Purkinje cell (primary cell): ENCODE data around the gene CLEC9A. TPM values are rescaled to one million over a fixed set of nuclear protein-coding genes. Genes with fewer than 3 reads are reported as not detected.

Experiments
- polyA plus RNA-seq: library from polyadenylated mRNA; unstranded; fragments of >200 nt; fragmentation: Nextera tagmentation; gene quantifications from 2 replicates; pipeline ENCODE4 v1.2.1, GENCODE V29; 2014

The CLEC9A gene
- not detected in 2 replicates for polyA plus RNA-seq

DNA sequence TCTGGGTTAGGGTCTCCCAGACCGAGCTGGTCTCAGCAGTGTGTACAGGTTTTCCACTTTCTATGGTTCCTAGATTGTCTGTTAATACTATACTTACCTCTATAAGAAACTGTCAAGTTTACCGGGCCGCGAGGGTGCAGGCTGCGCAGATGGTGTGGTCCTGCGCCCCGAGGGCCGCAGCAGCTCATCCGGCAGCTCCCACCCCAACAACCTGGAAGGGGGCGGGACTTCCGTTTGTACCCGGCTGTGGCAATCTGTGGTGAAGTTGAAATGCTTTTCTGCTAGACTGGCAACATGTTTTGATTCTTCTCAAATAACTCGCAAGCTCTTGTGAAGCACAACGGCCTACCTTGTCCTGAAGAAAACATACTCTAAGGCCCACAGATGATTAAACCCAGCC is at the start of gene CLEC9A:
CLEC9A (plus strand) TSS at position 237 of the 400 bp plus-strand sequence. CDS start 22,006 bp downstream, outside the sequence.

GRCh38 chr12:9999016-9999415 is 31.5 kb upstream of the CLEC9A start, which contains the start of gene CLEC1B:
CLEC1B (minus strand) TSS chr12:9999121; CDS start chr12:9999100, 21 bp downstream.

DNA sequence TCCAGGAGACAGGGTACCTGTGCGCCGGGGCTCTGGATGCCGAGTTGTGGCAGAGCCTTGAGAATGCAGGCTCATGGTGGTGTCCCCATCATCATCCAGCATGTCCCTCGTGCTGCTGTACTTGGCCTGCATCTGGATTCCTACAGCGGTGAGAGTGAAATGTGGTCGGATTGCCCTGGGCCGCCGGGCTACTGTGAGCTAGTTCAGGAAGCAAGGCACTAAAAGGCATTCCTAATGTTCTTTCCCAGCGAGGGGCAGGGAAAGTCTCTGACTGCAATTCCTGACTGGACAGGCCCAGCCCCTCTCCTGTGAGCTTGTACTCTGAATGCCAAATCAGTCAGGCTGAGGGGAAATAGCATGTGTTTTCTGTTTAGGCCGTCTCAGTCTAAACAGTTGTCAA is 68.3 kb downstream of the CLEC9A start, which contains the start of gene CLEC1A:
CLEC1A (minus strand) TSS at position 195 of the 400 bp plus-strand sequence; CDS start at position 132, 63 bp downstream.

Other genes starting within 250 kb of the CLEC9A start
- gene KLRF1, start 203.2 kb upstream of the CLEC9A start, polyA plus RNA-seq: not detected in 2 replicates
- 3.9 and 4.6 TPM in 2 replicates for gene CLEC2B, start 161.3 kb upstream of the CLEC9A start, polyA plus RNA-seq
- gene KLRF2, start 149.2 kb upstream of the CLEC9A start, polyA plus RNA-seq: not detected in 2 replicates
- not detected in 2 replicates for gene CLEC2A, start 98.3 kb upstream of the CLEC9A start, polyA plus RNA-seq
- gene CLEC12A, start 59.3 kb upstream of the CLEC9A start, polyA plus RNA-seq: not detected in 2 replicates
- not detected in 2 replicates for gene CLEC1B, start 31.6 kb upstream of the CLEC9A start, polyA plus RNA-seq
- gene CLEC12B, start 20.1 kb upstream of the CLEC9A start, polyA plus RNA-seq: not detected in 2 replicates
- 0.24 TPM in 1 of 2 replicates, not detected in the other for gene CLEC1A, start 68.3 kb downstream of the CLEC9A start, polyA plus RNA-seq
- not detected in 2 replicates for gene CLEC7A, start 99.5 kb downstream of the CLEC9A start, polyA plus RNA-seq
- 0.28 and 1.1 TPM in 2 replicates for gene OLR1, start 141.4 kb downstream of the CLEC9A start, polyA plus RNA-seq
- not detected in 2 replicates for gene TMEM52B, start 148.3 kb downstream of the CLEC9A start, polyA plus RNA-seq
- gene GABARAPL1, start 182.2 kb downstream of the CLEC9A start, polyA plus RNA-seq: 103 and 104 TPM in 2 replicates